Endothelial cell of umbilical vein (primary cell): Measurements from ENCODE around the gene MINPP1. TPM values are rescaled to one million over a fixed set of nuclear protein-coding genes. Genes with fewer than 3 reads are reported as not detected.
"Not testable (repeated sequence)": the region's sequence is repeated elsewhere in the genome, so short reads cannot be mapped to it uniquely, and the experiment has no call there.

Experiments used
- BruUV-seq: library from RNA; stranded (reverse); fragments of 400-500 nt; replicated peaks from 2 replicates; lab custom pipeline; 2021; lab: Mats Ljungman, UMichigan
- CTCF ChIA-PET: fragments of 300-600, 350-600 bp; sonication (Branson Sonifier 250); formaldehyde crosslinking; loops from one replicate; lab custom pipeline; 2021; ENCODE audit warnings: antibody characterized with exemption, inconsistent platforms; lab: Charles Lee
- POLR2A ChIA-PET: fragments of 300-600, 350-600 bp; sonication (Branson Sonifier 250); formaldehyde crosslinking; loops from one replicate; lab custom pipeline; 2021; ENCODE audit warnings: antibody characterized with exemption, inconsistent platforms; lab: Charles Lee
- DNase-seq: peaks from one replicate; pipeline ENCODE4 v3.0.0-alpha.2; 2011; ENCODE audit warnings: low read depth, low spot score
- FAIRE-seq: peaks from 2 replicates; lab custom pipeline; 2011; peaks lifted over from hg19 to GRCh38; lab: Jason Lieb, UNC
- H2AFZ ChIP-seq: 2 replicates; pipeline ENCODE4 v1.6.0; 2012; ENCODE audit warnings: low read depth, low read length, control low read depth, inconsistent platforms
- H3K27ac ChIP-seq: 2 replicates; pipeline ENCODE4 v1.5.1; 2011; ENCODE audit warnings: low read depth, mild to moderate bottlenecking, control low read depth, low read length, moderate library complexity; ENCODE audit not compliant: insufficient read depth
- H3K27me3 ChIP-seq, 2 experiments: 2 replicates each; pipeline versions ENCODE4 v1.6.0 to v1.6.1; 2011; ENCODE audit warnings: low read length in 2 of 2, mixed read lengths in 1 of 2; ENCODE audit not compliant: control insufficient read depth in 2 of 2, insufficient read depth in 2 of 2
- H3K36me3 ChIP-seq, 2 experiments: 2 replicates in 1 of 2; 3 replicates in 1 of 2; pipeline ENCODE4 v1.5.1; 2011; ENCODE audit warnings: low read length in 2 of 2, mild to moderate bottlenecking in 1 of 2, moderate library complexity in 1 of 2; ENCODE audit not compliant: control insufficient read depth in 2 of 2, insufficient read depth in 2 of 2; ENCODE audit errors: extremely low read depth in 1 of 2
- H3K4me1 ChIP-seq: 3 replicates; pipeline ENCODE4 v1.5.1; 2011; ENCODE audit warnings: mild to moderate bottlenecking, low read length; ENCODE audit not compliant: control insufficient read depth, insufficient read depth; ENCODE audit errors: extremely low read depth
- H3K4me2 ChIP-seq: 2 replicates; pipeline ENCODE4 v1.6.1; 2011; ENCODE audit warnings: low read length, control low read depth, mixed read lengths; ENCODE audit not compliant: insufficient read depth
- H3K4me3 ChIP-seq, 3 experiments: fragments of 200-600 bp in 1 of 3; sonication (generic), shearing (Covaris generic) in 1 of 3; replicated peaks in 1 of 3; 2 replicates each; pipeline ENCODE4 v1.5.1; 2011 to 2016; ENCODE audit warnings: control low read depth in 3 of 3, low read length in 3 of 3, mild to moderate bottlenecking in 2 of 3, inconsistent platforms in 1 of 3, low read depth in 1 of 3, moderate library complexity in 1 of 3; ENCODE audit not compliant: insufficient read depth in 1 of 3
- H3K79me2 ChIP-seq: 2 replicates; pipeline ENCODE4 v1.6.0; 2012; ENCODE audit warnings: low read length, inconsistent platforms; ENCODE audit not compliant: control insufficient read depth, insufficient read depth
- H3K9ac ChIP-seq: replicated peaks from 2 replicates; pipeline ENCODE3; 2011; ENCODE audit warnings: low read length, control low read depth; ENCODE audit not compliant: insufficient read depth; ENCODE audit errors: extremely low read depth
- H3K9me1 ChIP-seq: replicated peaks from 3 replicates; pipeline ENCODE4 v1.6.0; 2011; ENCODE audit warnings: mild to moderate bottlenecking, low read length; ENCODE audit not compliant: control insufficient read depth, insufficient read depth; ENCODE audit errors: extremely low read depth
- H3K9me3 ChIP-seq: replicated peaks from 2 replicates; pipeline ENCODE4 v1.5.1; 2012; ENCODE audit warnings: low read length, inconsistent platforms; ENCODE audit not compliant: control insufficient read depth, insufficient read depth
- H4K20me1 ChIP-seq: replicated peaks from 2 replicates; pipeline ENCODE3; 2011; ENCODE audit warnings: mild to moderate bottlenecking, low read length; ENCODE audit not compliant: control insufficient read depth, insufficient read depth; ENCODE audit errors: extremely low read depth
- CTCF ChIP-seq, 2 donors: IDR thresholded peaks; 1 replicate in 1 of 2; 2 replicates in 1 of 2; pipeline ENCODE4 v1.5.1; 2011; ENCODE audit warnings: low read length in 2 of 2, mild to moderate bottlenecking in 2 of 2, moderate library complexity in 2 of 2, control low read depth in 1 of 2, inconsistent platforms in 1 of 2, low read depth in 1 of 2; ENCODE audit not compliant: insufficient read depth in 1 of 2; ENCODE audit errors: extremely low read depth in 1 of 2
- EZH2 ChIP-seq: IDR thresholded peaks from 2 replicates; pipeline ENCODE4 v1.6.1; 2012; ENCODE audit warnings: borderline replicate concordance, low read depth, mild to moderate bottlenecking, moderate library complexity, low read length, inconsistent platforms; ENCODE audit not compliant: severe bottlenecking
- FOS ChIP-seq: IDR thresholded peaks from 2 replicates; pipeline ENCODE4 v1.6.1; 2011; ENCODE audit warnings: mild to moderate bottlenecking, low read length, moderate library complexity, borderline replicate concordance; ENCODE audit not compliant: insufficient read depth
- GATA2 ChIP-seq: IDR thresholded peaks from 2 replicates; pipeline ENCODE4 v1.7.0; 2011; ENCODE audit warnings: low read depth, mild to moderate bottlenecking, moderate library complexity, mixed read lengths, low read length; ENCODE audit not compliant: insufficient read length, insufficient read depth
- JUN ChIP-seq: IDR thresholded peaks from 2 replicates; pipeline ENCODE4 v1.6.1; 2011; ENCODE audit warnings: borderline replicate concordance, low read depth; ENCODE audit not compliant: insufficient read length, insufficient read depth
- MAX ChIP-seq: IDR thresholded peaks from 2 replicates; pipeline ENCODE4 v1.6.1; 2011; ENCODE audit not compliant: insufficient read depth, insufficient read length
- MYC ChIP-seq: IDR thresholded peaks from one replicate; pipeline ENCODE4 v1.6.1; 2011; ENCODE audit warnings: mild to moderate bottlenecking, low read depth, low read length
- POLR2A ChIP-seq: IDR thresholded peaks from 2 replicates; pipeline ENCODE4 v1.6.1; 2012; ENCODE audit warnings: low read depth, mild to moderate bottlenecking, control low read depth, low read length
- POLR2AphosphoS5 ChIP-seq: IDR thresholded peaks from 2 replicates; pipeline ENCODE4 v1.6.1; 2012; ENCODE audit warnings: low read depth, mild to moderate bottlenecking, control low read depth, low read length, moderate library complexity; ENCODE audit not compliant: insufficient read depth
- dilution Hi-C: fragments of 300-500 bp; cut with MboI; formaldehyde crosslinking; loops from one replicate; pipeline ENCODE4 v1.15.0; 2019; ENCODE audit warnings: low sequenced_read_pairs; ENCODE audit not compliant: extremely low pct_ligation_motif_present
- intact Hi-C: fragments of 100-400 bp; cut with micrococcal nuclease; formaldehyde crosslinking; loops from one replicate; pipeline ENCODE4 v1.10.0; 2022
- polyA plus RNA-seq, 4 experiments: library from polyadenylated mRNA; depleted of rRNA in 3 of 4; stranded (reverse) in 3 of 4; unstranded in 1 of 4; fragments of >200 nt; gene quantifications; 2 replicates each; pipeline versions ENCODE4 v1.2.1 to v1.2.3, GENCODE V29; 2011 to 2012; ENCODE audit warnings: missing spikeins in 1 of 4
- total RNA-seq: library from RNA; stranded (reverse); gene quantifications from 2 replicates; pipeline ENCODE4 v1.2.3, GENCODE V29; 2021

The MINPP1 gene
- total and polyA plus RNA-seq, 2 donors (not counting 3 experiments of a cell fraction or from before 2014, with no cell fraction given): 11.7 to 23.8 TPM

- Histone ChIP-seq H4K20me1 (no peaks in the 10 kb centered on the region), H3K79me2 (no peaks in the 10 kb centered on the region), H3K9me1 (no peaks in the 10 kb centered on the region), H2AFZ (no peak overlapping the region), H3K36me3 (no peaks in the 10 kb centered on the region), H3K9ac (no peak overlapping the region), H3K27ac (no peak overlapping the region), H3K4me2 (no peak overlapping the region), H3K4me3 (no peak overlapping the region), H3K9me3 (no peaks in the 10 kb centered on the region), H3K4me1 (peaks cover under 1% of the 10 kb centered on the region), H3K27me3 (peaks cover 35 to 48% of the 10 kb centered on the region in 2 experiments)
- intact Hi-C loops (no loop called here), dilution Hi-C loops (no loop called here)
- POLR2A ChIA-PET: no interaction called here
- FAIRE-seq (no peak), DNase-seq (no peak)
- no TSS peak for BruUV-seq
- TF ChIP-seq JUN (no peak), EZH2 (no peak), POLR2AphosphoS5 (no peak), GATA2 (no peak), MYC (no peak), MAX (no peak), POLR2A (no peak), CTCF (IDR thresholded peaks at IDR 0.05; ENCODE audit: extremely low read depth in 1 of 2, insufficient read depth in 1 of 2, low read depth in 1 of 2, low read length in 2 of 2) (no peak), FOS (no peak)
- CTCF ChIA-PET: interaction anchor here (0.7 kb wide), 1 partner anchor 9 kb away, joined by 3 read pairs; no protein-coding TSS in a partner anchor
These were observed 86.8 kb downstream of the MINPP1 start for GRCh38 chr10:87591589-87591886.

GRCh38 chr10:87592920-87593319 is 88.2 kb downstream of the MINPP1 start:
- H4K20me1 ChIP-seq, CTCF ChIA-PET, H3K4me2 ChIP-seq, H3K9ac ChIP-seq, H3K9me1 ChIP-seq, intact Hi-C loops, DNase-seq, H3K9me3 ChIP-seq, dilution Hi-C loops, H3K27ac ChIP-seq, POLR2A ChIA-PET, H3K4me1 ChIP-seq, H3K79me2 ChIP-seq, FAIRE-seq, H2AFZ ChIP-seq, H3K4me3 ChIP-seq, H3K36me3 ChIP-seq, BruUV-seq: not testable (repeated sequence)
- peaks cover 30 to 46% of the 10 kb centered on the region in 2 experiments for H3K27me3 ChIP-seq
